ENCODE results near the gene LMBRD2.
A peak's percentile ranks its signal among the peaks of the same experiment; 100 is the strongest.
"Not testable (repeated sequence)": the region's sequence is repeated elsewhere in the genome, so short reads cannot be mapped to it uniquely, and the experiment has no call there.

The LMBRD2 gene

DNA sequence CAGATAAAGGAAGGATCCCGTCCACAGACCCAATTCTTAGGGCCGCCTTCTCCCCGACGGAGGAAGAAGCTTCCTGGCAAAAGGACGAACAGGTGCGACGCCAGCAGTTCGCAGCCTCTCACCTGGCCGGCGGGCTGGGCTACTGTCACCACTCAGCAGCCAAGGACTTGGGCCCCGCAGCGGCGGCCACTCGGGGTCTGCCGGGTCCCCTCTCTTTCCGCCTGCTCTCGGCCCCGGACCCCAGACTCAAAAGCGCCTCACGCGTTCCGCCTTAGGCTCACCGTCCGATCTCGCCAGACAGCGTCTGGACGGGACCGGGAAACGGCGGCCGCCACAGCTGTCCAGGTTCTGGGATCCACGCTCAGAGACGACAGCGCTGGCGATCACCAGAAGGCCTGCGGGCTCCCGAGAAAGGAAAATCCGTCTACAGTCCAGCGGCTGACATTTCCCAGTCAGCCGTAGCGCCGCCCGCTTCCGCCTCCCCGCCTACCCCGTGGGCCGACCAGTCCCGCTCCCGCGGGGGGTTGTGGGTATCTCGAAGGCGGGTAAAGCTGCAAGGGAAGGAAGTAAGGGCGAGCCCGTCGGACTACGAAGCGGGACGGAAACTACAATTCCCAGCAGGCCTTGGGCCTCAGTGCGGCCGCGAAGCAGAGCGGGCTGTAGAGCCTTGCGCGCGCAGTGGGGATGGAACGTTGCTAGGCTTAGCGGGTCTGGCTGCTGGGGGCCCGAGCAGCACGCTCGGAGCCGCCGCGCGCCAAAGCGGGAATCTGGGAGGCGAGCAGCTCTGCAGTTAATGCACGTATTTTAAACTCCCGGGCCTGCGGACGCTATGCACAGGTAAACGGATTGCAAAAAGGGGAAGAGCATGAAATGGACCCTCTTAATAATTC lies at the start of gene LMBRD2, which contains the start of gene SKP2:
Gene LMBRD2, minus strand, starts transcription at position 454 of the 890 bp plus-strand sequence. CDS start 8,538 bp downstream, outside the sequence.
Gene SKP2, plus strand, starts transcription at position 678 of the 890 bp plus-strand sequence. Its CDS starts 152 bp downstream, at position 830.
- Histone ChIP-seq H3K4me3 (ENCODE audit: low read depth in 1 of 2, low read length in 2 of 2) (peak within 1 kb of the TSS; percentile 97), H3K4me1 (ENCODE audit: control insufficient read depth in 1 of 2, insufficient read depth in 2 of 2, low read length in 2 of 2) (peaks cover 12 to 23% of the 10 kb centered on the region in 2 donors), H3K27me3 (ENCODE audit: control insufficient read depth in 1 of 2, insufficient read depth in 2 of 2, low read length in 2 of 2) (no peaks in the 10 kb centered on the region), H3K9ac (ENCODE audit: low read depth in 1 of 2, low read length in 2 of 2) (peak within 1 kb of the TSS; percentile 79 to 84), H3K27ac (ENCODE audit: low read depth, low read length) (peak within 1 kb of the TSS; percentile 0), H3K9me3 (ENCODE audit: control insufficient read depth in 1 of 2, low read length in 2 of 2) (no peaks in the 10 kb centered on the region), H3K36me3 (ENCODE audit: control insufficient read depth in 1 of 2, insufficient read depth in 2 of 2, low read length in 2 of 2) (no peaks in the 10 kb centered on the region)

DNA sequence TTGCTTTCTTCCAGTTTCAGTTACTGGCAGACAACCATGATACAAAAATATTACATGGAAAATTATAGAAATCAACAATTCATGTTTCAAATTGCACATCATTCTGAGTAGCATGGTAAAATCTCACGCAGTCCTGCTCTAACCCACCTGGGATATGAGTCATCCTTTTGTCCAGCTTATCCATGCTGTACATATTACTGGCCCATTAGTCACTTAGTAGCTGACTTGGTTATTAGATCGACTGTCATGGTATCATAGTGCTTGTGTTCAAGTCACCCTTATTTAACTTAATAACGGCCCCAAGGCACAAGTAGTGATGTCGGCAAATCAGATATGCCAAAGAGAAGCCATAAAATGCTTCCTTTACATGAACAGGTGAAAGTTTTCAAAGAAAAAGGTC lies 48.8 kb upstream of the LMBRD2 start:
- Histone ChIP-seq H3K27ac (ENCODE audit: low read depth, low read length) (no peak overlapping the region), H3K9ac (ENCODE audit: low read depth in 1 of 2, low read length in 2 of 2) (no peak overlapping the region), H3K4me3 (ENCODE audit: low read depth in 1 of 2, low read length in 2 of 2) (no peak overlapping the region), H3K36me3 (ENCODE audit: control insufficient read depth in 1 of 2, insufficient read depth in 2 of 2, low read length in 2 of 2) (peaks cover 15 to 41% of the 10 kb centered on the region in 2 donors), H3K4me1 (ENCODE audit: control insufficient read depth in 1 of 2, insufficient read depth in 2 of 2, low read length in 2 of 2) (no peaks in the 10 kb centered on the region), H3K9me3 (ENCODE audit: control insufficient read depth in 1 of 2, low read length in 2 of 2) (no peaks in the 10 kb centered on the region), H3K27me3 (ENCODE audit: control insufficient read depth in 1 of 2, insufficient read depth in 2 of 2, low read length in 2 of 2) (no peaks in the 10 kb centered on the region)

DNA sequence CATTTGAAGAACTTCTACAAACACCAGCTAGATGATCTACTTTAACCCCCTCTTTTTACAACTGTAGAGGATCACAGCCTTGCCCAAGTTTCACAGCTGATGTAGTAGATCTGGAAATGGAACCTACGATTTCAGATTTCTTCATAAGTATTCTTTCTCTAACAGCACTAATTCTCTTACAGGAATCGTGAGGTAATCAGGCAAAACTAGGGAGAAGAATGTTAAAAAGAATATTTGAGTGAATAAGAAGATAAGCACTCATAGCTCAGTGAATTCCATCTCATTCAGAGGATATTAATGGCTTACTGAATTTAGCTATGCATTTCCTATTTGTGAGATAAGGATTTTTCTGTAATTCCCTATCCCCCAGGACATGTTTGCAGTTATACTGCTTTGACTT lies 47.9 kb upstream of the LMBRD2 start:
- Histone ChIP-seq H3K4me1 (ENCODE audit: control insufficient read depth in 1 of 2, insufficient read depth in 2 of 2, low read length in 2 of 2) (no peaks in the 10 kb centered on the region), H3K27ac (ENCODE audit: low read depth, low read length) (no peak overlapping the region), H3K9me3 (ENCODE audit: control insufficient read depth in 1 of 2, low read length in 2 of 2) (no peaks in the 10 kb centered on the region), H3K9ac (ENCODE audit: low read depth in 1 of 2, low read length in 2 of 2) (no peak overlapping the region), H3K27me3 (ENCODE audit: control insufficient read depth in 1 of 2, insufficient read depth in 2 of 2, low read length in 2 of 2) (no peaks in the 10 kb centered on the region), H3K4me3 (ENCODE audit: low read depth in 1 of 2, low read length in 2 of 2) (no peak overlapping the region), H3K36me3 (ENCODE audit: control insufficient read depth in 1 of 2, insufficient read depth in 2 of 2, low read length in 2 of 2) (peaks cover 10 to 38% of the 10 kb centered on the region in 2 donors)

DNA sequence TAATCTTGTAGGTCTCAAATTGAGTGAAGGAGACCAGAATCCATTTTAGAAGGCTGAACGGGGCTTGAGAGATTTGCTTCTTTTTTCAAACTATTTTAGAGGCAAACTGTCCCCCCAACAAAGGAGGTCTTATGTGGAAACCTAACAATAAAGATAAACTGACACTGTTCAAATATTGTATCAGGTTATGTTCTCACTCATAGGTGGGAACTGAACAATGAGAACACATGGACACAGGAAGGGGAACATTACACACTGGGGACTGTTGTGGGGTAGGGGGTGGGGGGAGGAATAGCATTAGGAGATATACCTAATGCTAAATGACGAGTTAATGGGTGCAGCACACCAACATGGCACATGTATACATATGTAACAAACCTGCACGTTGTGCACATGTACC lies 47.1 kb upstream of the LMBRD2 start:
- not testable (repeated sequence) for H3K9me3 ChIP-seq (ENCODE audit: control insufficient read depth in 1 of 2, low read length in 2 of 2); H3K4me3 ChIP-seq (ENCODE audit: low read depth in 1 of 2, low read length in 2 of 2); H3K9ac ChIP-seq (ENCODE audit: low read depth in 1 of 2, low read length in 2 of 2); H3K27me3 ChIP-seq (ENCODE audit: control insufficient read depth in 1 of 2, insufficient read depth in 2 of 2, low read length in 2 of 2); H3K27ac ChIP-seq (ENCODE audit: low read depth, low read length); H3K4me1 ChIP-seq (ENCODE audit: control insufficient read depth in 1 of 2, insufficient read depth in 2 of 2, low read length in 2 of 2)
- H3K36me3 ChIP-seq (ENCODE audit: control insufficient read depth in 1 of 2, insufficient read depth in 2 of 2, low read length in 2 of 2): peaks cover 10 to 38% of the 10 kb centered on the region in 2 donors

DNA sequence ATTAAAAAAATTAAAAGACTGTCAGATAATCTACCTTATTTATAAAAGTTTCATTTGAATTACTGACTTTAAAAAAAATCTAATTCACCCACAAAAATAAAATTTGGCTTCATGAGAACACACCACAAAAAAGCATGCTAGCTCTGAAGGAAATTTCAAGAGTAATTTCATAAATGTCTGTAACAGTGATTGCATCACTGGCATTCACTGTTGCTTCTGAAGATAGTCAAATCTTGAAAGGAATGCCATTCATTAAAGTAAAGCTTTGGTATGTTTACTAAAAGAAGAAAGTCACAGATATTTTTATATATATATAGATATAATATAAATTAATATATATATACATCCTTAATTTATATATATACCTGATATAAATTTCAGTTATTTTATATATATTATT lies 46.6 kb upstream of the LMBRD2 start:
- no peak overlapping the region for H3K27ac ChIP-seq (ENCODE audit: low read depth, low read length)
- no peaks in the 10 kb centered on the region for H3K27me3 ChIP-seq (ENCODE audit: control insufficient read depth in 1 of 2, insufficient read depth in 2 of 2, low read length in 2 of 2)
- H3K9ac ChIP-seq (ENCODE audit: low read depth in 1 of 2, low read length in 2 of 2): no peak overlapping the region
- no peak overlapping the region for H3K4me3 ChIP-seq (ENCODE audit: low read depth in 1 of 2, low read length in 2 of 2)
- peaks cover 10 to 38% of the 10 kb centered on the region in 2 donors for H3K36me3 ChIP-seq (ENCODE audit: control insufficient read depth in 1 of 2, insufficient read depth in 2 of 2, low read length in 2 of 2)
- H3K4me1 ChIP-seq (ENCODE audit: control insufficient read depth in 1 of 2, insufficient read depth in 2 of 2, low read length in 2 of 2): no peaks in the 10 kb centered on the region
- no peaks in the 10 kb centered on the region for H3K9me3 ChIP-seq (ENCODE audit: control insufficient read depth in 1 of 2, low read length in 2 of 2)

DNA sequence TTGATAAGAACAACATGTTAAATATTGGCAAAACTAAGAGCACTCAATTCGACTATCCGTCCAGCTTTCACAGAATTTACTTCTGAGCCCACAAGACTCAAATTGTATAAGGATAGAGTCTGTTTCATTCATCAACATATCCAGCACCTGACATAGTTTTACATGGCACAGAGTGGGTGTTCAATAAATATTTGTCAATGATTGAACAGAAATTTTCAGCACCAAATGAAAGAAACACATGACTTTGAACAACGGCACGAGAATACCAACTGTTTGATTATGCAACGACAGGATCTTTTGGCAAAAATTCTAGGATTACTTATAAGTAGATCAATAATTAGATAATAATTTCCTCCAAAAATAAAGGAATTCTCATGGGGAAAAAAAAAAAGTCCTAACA lies 42.1 kb upstream of the LMBRD2 start:
- Histone ChIP-seq H3K4me1 (ENCODE audit: control insufficient read depth in 1 of 2, insufficient read depth in 2 of 2, low read length in 2 of 2) (no peaks in the 10 kb centered on the region), H3K27me3 (ENCODE audit: control insufficient read depth in 1 of 2, insufficient read depth in 2 of 2, low read length in 2 of 2) (no peaks in the 10 kb centered on the region), H3K27ac (ENCODE audit: low read depth, low read length) (no peak overlapping the region), H3K9ac (ENCODE audit: low read depth in 1 of 2, low read length in 2 of 2) (no peak overlapping the region), H3K9me3 (ENCODE audit: control insufficient read depth in 1 of 2, low read length in 2 of 2) (peaks cover 0 to 2% of the 10 kb centered on the region in 2 donors), H3K36me3 (ENCODE audit: control insufficient read depth in 1 of 2, insufficient read depth in 2 of 2, low read length in 2 of 2) (peaks cover 10 to 26% of the 10 kb centered on the region in 2 donors), H3K4me3 (ENCODE audit: low read depth in 1 of 2, low read length in 2 of 2) (no peak overlapping the region)

DNA sequence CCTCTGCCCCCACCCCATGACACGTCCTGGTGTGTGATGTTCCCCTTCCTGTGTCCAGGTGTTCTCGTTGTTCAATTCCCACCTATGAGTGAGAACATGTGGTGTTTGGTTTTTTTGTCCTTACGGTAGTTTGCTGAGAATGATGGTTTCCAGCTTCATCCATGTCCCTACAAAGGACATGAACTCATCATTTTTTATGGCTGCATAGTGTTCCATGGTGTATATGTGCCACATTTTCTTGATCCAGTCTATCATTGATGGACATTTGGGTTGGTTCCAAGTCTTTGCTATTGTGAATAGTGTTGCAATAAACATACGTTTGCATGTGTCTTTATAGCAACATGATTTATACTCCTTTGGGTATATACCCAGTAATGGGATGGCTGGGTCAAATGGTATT lies 32.7 kb upstream of the LMBRD2 start:
- H3K9me3 ChIP-seq (ENCODE audit: control insufficient read depth in 1 of 2, low read length in 2 of 2); H3K27ac ChIP-seq (ENCODE audit: low read depth, low read length); H3K4me1 ChIP-seq (ENCODE audit: control insufficient read depth in 1 of 2, insufficient read depth in 2 of 2, low read length in 2 of 2); H3K9ac ChIP-seq (ENCODE audit: low read depth in 1 of 2, low read length in 2 of 2); H3K4me3 ChIP-seq (ENCODE audit: low read depth in 1 of 2, low read length in 2 of 2); H3K27me3 ChIP-seq (ENCODE audit: control insufficient read depth in 1 of 2, insufficient read depth in 2 of 2, low read length in 2 of 2): not testable (repeated sequence)
- H3K36me3 ChIP-seq (ENCODE audit: control insufficient read depth in 1 of 2, insufficient read depth in 2 of 2, low read length in 2 of 2): peaks cover 9 to 12% of the 10 kb centered on the region in 2 donors

DNA sequence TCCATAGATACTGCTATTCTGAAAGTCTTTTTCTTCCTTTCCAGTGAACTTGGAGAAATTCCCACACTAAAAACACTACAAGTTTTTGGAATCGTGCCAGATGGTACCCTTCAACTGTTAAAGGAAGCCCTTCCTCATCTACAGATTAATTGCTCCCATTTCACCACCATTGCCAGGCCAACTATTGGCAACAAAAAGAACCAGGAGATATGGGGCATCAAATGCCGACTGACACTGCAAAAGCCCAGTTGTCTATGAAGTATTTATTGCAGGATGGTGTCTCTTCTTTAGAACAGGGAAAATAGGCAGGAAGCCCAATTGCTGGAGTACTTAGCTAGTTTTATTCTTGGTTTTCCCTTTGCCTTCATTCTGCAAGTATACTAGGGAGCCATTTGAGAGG lies 30.1 kb upstream of the LMBRD2 start:
- H3K27me3 ChIP-seq (ENCODE audit: control insufficient read depth in 1 of 2, insufficient read depth in 2 of 2, low read length in 2 of 2): no peaks in the 10 kb centered on the region
- H3K9ac ChIP-seq (ENCODE audit: low read depth in 1 of 2, low read length in 2 of 2): no peak overlapping the region
- H3K9me3 ChIP-seq (ENCODE audit: control insufficient read depth in 1 of 2, low read length in 2 of 2): no peaks in the 10 kb centered on the region
- no peak overlapping the region for H3K27ac ChIP-seq (ENCODE audit: low read depth, low read length)
- no peaks in the 10 kb centered on the region for H3K4me1 ChIP-seq (ENCODE audit: control insufficient read depth in 1 of 2, insufficient read depth in 2 of 2, low read length in 2 of 2)
- H3K4me3 ChIP-seq (ENCODE audit: low read depth in 1 of 2, low read length in 2 of 2): no peak overlapping the region
- H3K36me3 ChIP-seq (ENCODE audit: control insufficient read depth in 1 of 2, insufficient read depth in 2 of 2, low read length in 2 of 2): peaks cover 14 to 22% of the 10 kb centered on the region in 2 donors

DNA sequence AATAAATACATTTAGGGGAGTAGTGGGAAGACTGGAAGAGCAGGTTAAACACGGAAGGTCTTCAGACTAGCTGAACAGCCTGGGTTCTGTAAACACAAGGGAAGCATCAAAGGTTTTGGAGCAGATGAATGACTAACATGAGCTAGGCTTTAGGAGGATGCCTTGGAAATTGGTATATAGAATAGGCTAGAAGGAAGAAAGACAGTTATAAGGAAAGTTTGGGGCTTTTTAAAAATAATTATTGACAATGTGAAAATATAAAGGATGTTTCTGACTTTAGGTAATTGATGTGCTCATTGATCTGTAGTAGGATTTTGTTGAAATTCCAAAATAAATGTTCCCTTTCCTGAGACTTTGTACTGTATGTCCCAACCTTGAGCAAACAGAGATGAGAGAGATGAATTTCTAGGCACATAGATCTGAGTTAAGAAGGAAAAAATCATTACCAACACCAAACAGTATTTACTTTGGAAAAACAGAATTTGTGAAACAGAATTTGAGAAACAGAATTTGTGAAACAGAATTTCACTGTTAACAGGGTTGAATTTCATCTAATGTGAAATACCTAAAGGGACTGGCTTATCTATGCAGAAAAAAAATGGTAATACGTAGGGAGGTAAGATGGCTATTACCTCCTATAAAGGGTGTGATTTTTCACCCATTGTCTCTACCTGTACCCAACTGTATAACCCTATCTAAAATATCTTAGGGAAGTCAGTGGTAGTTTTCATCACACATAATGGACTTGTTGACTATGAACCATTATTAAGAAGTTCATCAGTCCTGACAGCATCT lies 29.1 kb upstream of the LMBRD2 start:
- no peaks in the 10 kb centered on the region for H3K4me1 ChIP-seq (ENCODE audit: control insufficient read depth in 1 of 2, insufficient read depth in 2 of 2, low read length in 2 of 2)
- no peak overlapping the region for H3K9ac ChIP-seq (ENCODE audit: low read depth in 1 of 2, low read length in 2 of 2)
- no peaks in the 10 kb centered on the region for H3K27me3 ChIP-seq (ENCODE audit: control insufficient read depth in 1 of 2, insufficient read depth in 2 of 2, low read length in 2 of 2)
- no peak overlapping the region for H3K4me3 ChIP-seq (ENCODE audit: low read depth in 1 of 2, low read length in 2 of 2)
- H3K9me3 ChIP-seq (ENCODE audit: control insufficient read depth in 1 of 2, low read length in 2 of 2): no peaks in the 10 kb centered on the region
- peaks cover 14 to 22% of the 10 kb centered on the region in 2 donors for H3K36me3 ChIP-seq (ENCODE audit: control insufficient read depth in 1 of 2, insufficient read depth in 2 of 2, low read length in 2 of 2)
- H3K27ac ChIP-seq (ENCODE audit: low read depth, low read length): no peak overlapping the region

DNA sequence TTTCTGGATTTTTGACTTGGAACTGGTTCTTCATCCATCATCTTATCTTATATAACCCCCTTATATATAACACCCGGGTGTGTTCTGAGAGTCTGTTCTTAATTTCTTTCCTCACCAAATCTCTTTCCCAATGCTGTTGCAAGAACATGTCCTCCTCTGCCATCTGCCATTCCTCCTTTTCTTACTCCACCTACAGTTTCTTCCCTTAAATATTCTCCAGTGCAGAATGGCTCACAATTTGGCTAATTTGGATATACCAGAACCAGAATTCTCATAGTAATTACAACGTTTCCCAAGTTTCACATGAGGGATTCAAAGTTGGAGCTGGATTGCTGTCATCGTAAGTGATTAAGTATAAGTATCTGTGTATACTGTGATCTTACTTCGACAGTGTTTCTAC lies 28.3 kb upstream of the LMBRD2 start:
- H3K27me3 ChIP-seq (ENCODE audit: control insufficient read depth in 1 of 2, insufficient read depth in 2 of 2, low read length in 2 of 2): no peaks in the 10 kb centered on the region
- H3K9me3 ChIP-seq (ENCODE audit: control insufficient read depth in 1 of 2, low read length in 2 of 2): no peaks in the 10 kb centered on the region
- H3K4me1 ChIP-seq (ENCODE audit: control insufficient read depth in 1 of 2, insufficient read depth in 2 of 2, low read length in 2 of 2): no peaks in the 10 kb centered on the region
- no peak overlapping the region for H3K9ac ChIP-seq (ENCODE audit: low read depth in 1 of 2, low read length in 2 of 2)
- peaks cover 14 to 25% of the 10 kb centered on the region in 2 donors for H3K36me3 ChIP-seq (ENCODE audit: control insufficient read depth in 1 of 2, insufficient read depth in 2 of 2, low read length in 2 of 2)
- no peak overlapping the region for H3K27ac ChIP-seq (ENCODE audit: low read depth, low read length)
- H3K4me3 ChIP-seq (ENCODE audit: low read depth in 1 of 2, low read length in 2 of 2): no peak overlapping the region
